DMS53 treated with DMSO at 0.1 percent for 48 hours (cell line): ENCODE measurements around the gene LDHAL6B.
"Not testable (repeated sequence)": the region's sequence is repeated elsewhere in the genome, so short reads cannot be mapped to it uniquely, and the experiment has no call there.

Experiments
- DNase-seq: peaks from one replicate; lab custom pipeline; 2025; ENCODE audit not compliant: unreplicated experiment; lab: John Stamatoyannopoulos, UW

LDHAL6B gene

GRCh38 chr15:59206623-59207183, at the start of gene LDHAL6B:
Gene LDHAL6B (plus strand): TSS chr15:59206843. CDS start chr15:59206941, 98 bp downstream.
- no peak for DNase-seq

GRCh38 chr15:59157396-59157795, 49.2 kb upstream of the LDHAL6B start:
- no peak for DNase-seq

GRCh38 chr15:59157840-59158700, 48.6 kb upstream of the LDHAL6B start:
- no peak for DNase-seq

GRCh38 chr15:59158701-59159034, 48.0 kb upstream of the LDHAL6B start:
- peak; percentile 70 for DNase-seq

- no peak for DNase-seq
Observed at GRCh38 chr15:59159210-59159609, 47.4 kb upstream of the LDHAL6B start.

- DNase-seq: peak; percentile 45
Observed at GRCh38 chr15:59160880-59161593, 45.6 kb upstream of the LDHAL6B start.

GRCh38 chr15:59162080-59162479, 44.6 kb upstream of the LDHAL6B start:
- not testable (repeated sequence) for DNase-seq

GRCh38 chr15:59165726-59166125, 40.9 kb upstream of the LDHAL6B start:
- peak; percentile 25 for DNase-seq

GRCh38 chr15:59166166-59166565, 40.5 kb upstream of the LDHAL6B start:
- no peak for DNase-seq

GRCh38 chr15:59166601-59167265, 39.9 kb upstream of the LDHAL6B start:
- peak; percentile 86 for DNase-seq

GRCh38 chr15:59168536-59168935, 38.1 kb upstream of the LDHAL6B start:
- DNase-seq: no peak

GRCh38 chr15:59169251-59169708, 37.4 kb upstream of the LDHAL6B start:
- no peak for DNase-seq

- DNase-seq: peak; percentile 77
Observed at GRCh38 chr15:59170295-59171066, 36.2 kb upstream of the LDHAL6B start.

GRCh38 chr15:59171067-59171397, 35.6 kb upstream of the LDHAL6B start:
- DNase-seq: no peak

- no peak for DNase-seq
Observed at GRCh38 chr15:59172289-59172901, 34.2 kb upstream of the LDHAL6B start.

- DNase-seq: no peak
Observed at GRCh38 chr15:59173194-59173593, 33.4 kb upstream of the LDHAL6B start.

- DNase-seq: no peak
Observed at GRCh38 chr15:59174151-59174834, 32.4 kb upstream of the LDHAL6B start.

GRCh38 chr15:59174835-59175831, 31.5 kb upstream of the LDHAL6B start:
- DNase-seq: peak; percentile 86
